ENCODE measurements around the gene NPB.

DNA sequence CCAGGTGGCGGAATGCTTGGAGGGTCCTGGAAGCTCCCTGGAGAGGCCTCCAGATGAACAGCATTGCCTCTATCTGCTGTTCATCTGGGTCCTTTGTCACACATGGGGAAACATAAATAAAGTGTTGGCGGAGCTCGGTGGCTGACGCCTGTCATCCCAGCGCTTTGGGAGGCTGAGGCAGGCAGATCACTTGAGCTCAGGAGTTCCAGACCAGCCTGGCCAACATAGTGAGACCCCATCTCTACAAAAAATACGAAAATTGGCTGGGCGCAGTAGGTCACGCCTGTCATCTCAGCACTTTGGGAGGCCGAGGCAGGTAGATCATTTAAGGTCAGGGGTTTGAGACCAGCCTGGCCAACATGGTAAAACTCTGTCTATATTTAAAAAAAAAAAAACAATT, 42.8 kb downstream of the NPB start:
- TF ChIP-seq, protein P1, sequence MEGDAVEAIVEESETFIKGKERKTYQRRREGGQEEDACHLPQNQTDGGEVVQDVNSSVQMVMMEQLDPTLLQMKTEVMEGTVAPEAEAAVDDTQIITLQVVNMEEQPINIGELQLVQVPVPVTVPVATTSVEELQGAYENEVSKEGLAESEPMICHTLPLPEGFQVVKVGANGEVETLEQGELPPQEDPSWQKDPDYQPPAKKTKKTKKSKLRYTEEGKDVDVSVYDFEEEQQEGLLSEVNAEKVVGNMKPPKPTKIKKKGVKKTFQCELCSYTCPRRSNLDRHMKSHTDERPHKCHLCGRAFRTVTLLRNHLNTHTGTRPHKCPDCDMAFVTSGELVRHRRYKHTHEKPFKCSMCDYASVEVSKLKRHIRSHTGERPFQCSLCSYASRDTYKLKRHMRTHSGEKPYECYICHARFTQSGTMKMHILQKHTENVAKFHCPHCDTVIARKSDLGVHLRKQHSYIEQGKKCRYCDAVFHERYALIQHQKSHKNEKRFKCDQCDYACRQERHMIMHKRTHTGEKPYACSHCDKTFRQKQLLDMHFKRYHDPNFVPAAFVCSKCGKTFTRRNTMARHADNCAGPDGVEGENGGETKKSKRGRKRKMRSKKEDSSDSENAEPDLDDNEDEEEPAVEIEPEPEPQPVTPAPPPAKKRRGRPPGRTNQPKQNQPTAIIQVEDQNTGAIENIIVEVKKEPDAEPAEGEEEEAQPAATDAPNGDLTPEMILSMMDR (IDR thresholded peaks at IDR 0.05) = no peak
- TF ChIP-seq POLR2A (IDR thresholded peaks at IDR 0.05) = no peak

Measured in heart left ventricle (tissue), 13 donors.